ENCODE results near the gene ELOA.

ELOA gene

GRCh38 chr1:23803674-23804073 lies 60.4 kb downstream of the ELOA start:
- DNase-seq, result no peak

DNA sequence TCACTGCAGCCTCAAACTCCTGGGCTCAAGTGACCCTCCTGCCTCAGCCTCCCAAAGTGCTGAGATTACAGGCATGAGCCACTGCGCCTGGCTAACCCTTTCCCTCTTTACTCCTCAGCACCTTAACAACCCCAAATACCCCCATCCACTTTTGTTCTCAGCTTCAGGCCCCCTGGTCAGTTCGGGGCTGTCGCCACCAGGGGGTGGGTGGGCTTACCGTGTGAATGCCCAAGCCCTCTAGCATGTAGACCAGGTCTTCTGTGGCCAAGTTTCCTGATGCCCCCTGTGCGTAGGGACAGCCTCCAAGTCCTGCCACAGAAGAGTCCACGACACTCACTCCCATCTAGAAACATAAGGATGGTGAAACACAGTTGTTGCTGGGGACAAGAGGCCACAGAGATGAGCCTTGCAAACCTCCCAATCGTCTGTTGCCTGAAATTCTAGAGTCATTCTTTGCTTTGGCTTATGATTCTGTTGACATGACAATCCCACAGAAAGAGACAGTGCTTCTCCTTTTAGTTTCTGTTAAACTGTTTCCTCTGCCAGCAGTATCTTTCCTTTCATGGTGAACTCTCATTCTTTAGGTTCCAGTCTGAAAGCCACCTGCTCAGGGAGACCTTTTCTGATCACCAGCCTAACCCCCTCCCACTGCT lies 61.0 kb downstream of the ELOA start:
- DNase-seq, result no peak

DNA sequence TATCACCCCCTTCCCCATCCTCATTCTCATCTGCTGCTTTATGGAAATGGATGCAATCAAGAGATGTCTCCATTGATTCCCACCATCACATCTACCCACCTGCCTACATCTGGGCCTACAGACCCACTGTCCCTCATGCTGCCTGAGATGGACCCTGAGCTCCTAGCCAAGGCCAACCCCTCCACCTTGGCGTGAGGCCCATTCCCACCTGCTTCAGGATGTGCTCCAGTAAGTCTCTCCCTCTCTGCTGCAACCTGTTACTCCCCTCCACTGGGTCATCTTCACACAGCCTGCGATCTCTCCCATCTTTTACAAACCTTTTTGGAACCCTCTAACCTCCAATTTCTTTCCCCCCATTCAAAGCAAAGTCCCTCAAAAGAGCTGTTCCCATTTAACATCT lies 61.8 kb downstream of the ELOA start:
- no peak for DNase-seq

GRCh38 chr1:23806280-23806679 lies 63.0 kb downstream of the ELOA start:
- DNase-seq, result no peak

DNA sequence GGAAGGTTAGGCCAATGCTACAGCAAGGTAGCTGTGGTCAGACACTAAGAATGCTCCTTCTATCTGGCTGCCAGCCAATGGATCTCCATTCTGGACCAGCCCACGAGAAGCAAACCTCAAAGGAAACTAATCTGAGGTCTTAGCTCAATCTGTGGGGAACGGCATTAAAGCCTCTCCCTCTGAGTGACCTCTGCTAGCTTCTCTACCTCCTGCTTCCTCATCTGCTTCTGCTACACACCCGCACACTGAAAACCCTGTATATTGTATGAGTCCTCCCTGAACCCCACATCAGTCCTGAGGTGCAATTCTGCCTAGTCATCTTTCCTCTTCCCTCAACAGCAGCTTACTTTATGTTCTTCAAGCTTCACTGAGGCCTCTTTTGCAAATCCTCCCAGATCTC lies 64.2 kb downstream of the ELOA start:
- DNase-seq, result no peak

DNA sequence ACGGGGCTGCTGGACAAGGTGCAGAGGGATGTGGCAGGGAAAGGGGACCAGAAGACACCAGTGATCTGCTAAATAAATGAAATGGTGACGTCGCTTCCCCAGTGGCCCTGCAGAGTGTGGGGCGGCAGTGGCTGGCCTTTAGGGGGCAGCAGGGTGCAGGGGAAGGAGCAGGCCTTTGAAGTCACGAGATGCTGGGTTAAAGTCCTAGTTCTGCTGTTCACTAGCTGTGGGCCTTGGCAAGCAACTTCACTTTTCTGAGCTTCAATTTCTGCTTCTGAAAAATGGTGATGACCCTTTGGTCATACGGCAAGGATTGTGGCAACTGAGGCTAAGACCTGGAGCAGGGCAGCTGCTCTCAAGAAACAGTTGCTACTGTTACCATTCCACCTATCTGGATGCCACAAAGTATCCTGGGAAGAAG lies 66.5 kb downstream of the ELOA start:
- peak; percentile 47 for DNase-seq

GRCh38 chr1:23810818-23811540 lies 67.7 kb downstream of the ELOA start:
- no peak for DNase-seq

All from kidney glomerular epithelial cell (primary cell).